AG09309 (cell line): Measurements from ENCODE around the gene D2HGDH.

Experiments
- DNase-seq: peaks from one replicate; pipeline ENCODE4 v3.0.0-alpha.2; 2010; ENCODE audit warnings: low read depth
- H3K4me3 ChIP-seq: 2 replicates; pipeline ENCODE4 v1.5.1; 2011; ENCODE audit warnings: mild to moderate bottlenecking, low read depth, low read length, moderate library complexity; ENCODE audit not compliant: control insufficient read depth
- CTCF ChIP-seq: IDR thresholded peaks from 2 replicates; pipeline ENCODE4 v1.5.1; 2011; ENCODE audit warnings: mild to moderate bottlenecking, low read depth, low read length, inconsistent platforms; ENCODE audit not compliant: insufficient read depth, control insufficient read depth; ENCODE audit errors: missing control alignments

D2HGDH gene

GRCh38 chr2:241708879-241709278, 25.6 kb upstream of the D2HGDH start:
- no peak for DNase-seq
- H3K4me3 ChIP-seq, result no peak overlapping the region
- no peak for TF ChIP-seq CTCF

GRCh38 chr2:241719093-241719492, 15.3 kb upstream of the D2HGDH start:
- no peak overlapping the region for H3K4me3 ChIP-seq
- TF ChIP-seq CTCF, result no peak
- no peak for DNase-seq

GRCh38 chr2:241720099-241720498, 14.3 kb upstream of the D2HGDH start:
- no peak for DNase-seq
- no peak overlapping the region for H3K4me3 ChIP-seq
- TF ChIP-seq CTCF, result no peak

- TF ChIP-seq CTCF, result no peak
- H3K4me3 ChIP-seq, result no peak overlapping the region
- no peak for DNase-seq
These were observed 13.9 kb upstream of the D2HGDH start for GRCh38 chr2:241720560-241720959.

GRCh38 chr2:241721852-241722251, 12.6 kb upstream of the D2HGDH start:
- no peak for DNase-seq
- no peak overlapping the region for H3K4me3 ChIP-seq
- TF ChIP-seq CTCF, result no peak

- no peak for TF ChIP-seq CTCF
- no peak for DNase-seq
- H3K4me3 ChIP-seq, result no peak overlapping the region
These were observed 11.5 kb upstream of the D2HGDH start for GRCh38 chr2:241722896-241723454.
